Measurements from ENCODE around the gene AKT3. TPM values are rescaled to one million over a fixed set of nuclear protein-coding genes. Genes with fewer than 3 reads are reported as not detected.

Gene AKT3
- total and polyA plus RNA-seq, 3 donors from 2014 or later, result 32.3 to 70.9 (median 61.8) TPM

DNA sequence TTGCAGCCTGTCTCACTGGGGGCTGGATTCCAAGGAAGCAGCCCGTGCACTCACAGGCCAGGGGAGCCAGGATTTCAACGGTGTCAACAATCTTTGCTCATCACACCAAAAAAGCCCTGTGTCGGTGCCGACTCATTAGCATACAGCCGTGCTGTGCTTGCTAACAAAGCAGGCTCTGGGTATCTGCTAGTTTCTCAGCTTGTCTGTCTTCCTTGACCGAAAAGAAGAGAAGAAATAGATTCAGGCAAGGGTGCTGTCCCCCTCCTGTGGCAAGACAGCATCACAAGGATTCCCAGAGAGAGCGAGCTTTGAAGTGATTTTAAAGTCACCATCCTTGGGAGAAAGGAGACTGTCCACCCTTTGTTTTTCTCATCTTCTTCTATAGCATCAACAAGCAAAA lies 379.5 kb downstream of the AKT3 start:
- Histone ChIP-seq H3K36me3 (ENCODE audit: low read depth, missing control alignments) (no peaks in the 10 kb centered on the region), H3K9me3 (no peaks in the 10 kb centered on the region), H3K27me3 (no peaks in the 10 kb centered on the region), H3K4me1 (no peaks in the 10 kb centered on the region), H3K27ac (no peak overlapping the region), H3K4me3 (no peak overlapping the region)
- TF ChIP-seq POLR2A (IDR thresholded peaks at IDR 0.05) (no peak), CTCF (IDR thresholded peaks at IDR 0.05) (no peak)
- DNase-seq, result no peak
- WGBS, 2 donors, result 67 to 84% methylated on average over 7 of the region's 7 CpGs
- intact Hi-C loops (cut with DNase I; ENCODE audit: low total_unique reads), result no loop called here

GRCh38 chr1:243469497-243469896 lies 380.5 kb downstream of the AKT3 start:
- no peak for DNase-seq
- Histone ChIP-seq H3K27me3 (no peaks in the 10 kb centered on the region), H3K4me3 (no peak overlapping the region), H3K36me3 (ENCODE audit: low read depth, missing control alignments) (no peaks in the 10 kb centered on the region), H3K9me3 (no peaks in the 10 kb centered on the region), H3K27ac (no peak overlapping the region), H3K4me1 (no peaks in the 10 kb centered on the region)
- WGBS, 2 donors, result 90 to 91% methylated on average over 3 of the region's 3 CpGs
- TF ChIP-seq POLR2A (IDR thresholded peaks at IDR 0.05) (no peak), CTCF (IDR thresholded peaks at IDR 0.05) (no peak)
- intact Hi-C loops (cut with DNase I; ENCODE audit: low total_unique reads), result no loop called here

DNA sequence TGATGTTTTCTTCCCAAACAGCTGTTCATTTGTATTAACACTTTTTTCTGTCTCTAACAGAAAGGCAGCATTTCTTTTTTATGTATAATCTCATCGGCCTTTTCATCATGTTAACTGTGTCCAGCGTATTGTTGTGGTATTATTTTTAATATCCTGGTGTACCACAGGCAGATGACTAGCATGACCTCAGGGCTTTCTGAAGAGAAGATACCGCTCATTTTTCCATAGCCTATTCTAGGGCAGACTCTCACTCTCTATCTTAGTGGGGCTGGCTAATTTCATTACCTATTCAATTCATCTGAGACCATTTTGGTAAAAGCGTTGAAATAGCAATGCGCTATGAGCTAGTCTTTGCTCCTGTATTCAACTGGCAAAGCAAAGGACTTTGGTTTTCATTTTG lies 384.3 kb downstream of the AKT3 start:
- Histone ChIP-seq H3K9me3 (no peaks in the 10 kb centered on the region), H3K27me3 (no peaks in the 10 kb centered on the region), H3K36me3 (ENCODE audit: low read depth, missing control alignments) (no peaks in the 10 kb centered on the region), H3K4me1 (no peaks in the 10 kb centered on the region), H3K4me3 (no peak overlapping the region), H3K27ac (no peak overlapping the region)
- 74 to 79% methylated on average over 5 of the region's 5 CpGs for WGBS, 2 donors
- no peak for DNase-seq
- no peak for TF ChIP-seq POLR2A (IDR thresholded peaks at IDR 0.05)
- no peak for TF ChIP-seq CTCF (IDR thresholded peaks at IDR 0.05)
- intact Hi-C loops (cut with DNase I; ENCODE audit: low total_unique reads), result no loop called here

DNA sequence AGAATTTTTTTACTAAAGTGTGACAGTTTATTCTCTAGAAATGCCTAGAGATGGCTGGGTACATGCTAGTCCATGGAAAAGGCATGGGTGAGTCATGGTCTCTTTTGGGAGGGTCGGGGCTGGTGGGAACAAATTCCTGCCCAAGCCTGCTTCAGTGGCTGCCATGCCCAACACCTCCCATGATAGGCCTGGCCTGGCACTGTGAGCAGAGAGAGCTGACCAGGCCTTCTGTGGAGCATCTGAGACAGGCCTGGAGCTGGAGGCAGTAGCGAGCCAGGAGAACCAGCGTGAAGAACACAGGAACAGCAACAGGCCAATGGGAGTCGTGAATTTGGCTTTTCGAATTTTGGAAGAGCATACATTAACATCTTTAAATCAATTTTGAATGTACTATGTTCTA lies 385.0 kb downstream of the AKT3 start:
- intact Hi-C loops (cut with DNase I; ENCODE audit: low total_unique reads), result no loop called here
- 92 to 97% methylated on average over 5 of the region's 5 CpGs for WGBS, 2 donors
- Histone ChIP-seq H3K36me3 (ENCODE audit: low read depth, missing control alignments) (no peaks in the 10 kb centered on the region), H3K4me1 (no peaks in the 10 kb centered on the region), H3K27me3 (no peaks in the 10 kb centered on the region), H3K4me3 (no peak overlapping the region), H3K9me3 (no peaks in the 10 kb centered on the region), H3K27ac (no peak overlapping the region)
- no peak for TF ChIP-seq CTCF (IDR thresholded peaks at IDR 0.05)
- TF ChIP-seq POLR2A (IDR thresholded peaks at IDR 0.05), result no peak
- DNase-seq, result no peak

DNA sequence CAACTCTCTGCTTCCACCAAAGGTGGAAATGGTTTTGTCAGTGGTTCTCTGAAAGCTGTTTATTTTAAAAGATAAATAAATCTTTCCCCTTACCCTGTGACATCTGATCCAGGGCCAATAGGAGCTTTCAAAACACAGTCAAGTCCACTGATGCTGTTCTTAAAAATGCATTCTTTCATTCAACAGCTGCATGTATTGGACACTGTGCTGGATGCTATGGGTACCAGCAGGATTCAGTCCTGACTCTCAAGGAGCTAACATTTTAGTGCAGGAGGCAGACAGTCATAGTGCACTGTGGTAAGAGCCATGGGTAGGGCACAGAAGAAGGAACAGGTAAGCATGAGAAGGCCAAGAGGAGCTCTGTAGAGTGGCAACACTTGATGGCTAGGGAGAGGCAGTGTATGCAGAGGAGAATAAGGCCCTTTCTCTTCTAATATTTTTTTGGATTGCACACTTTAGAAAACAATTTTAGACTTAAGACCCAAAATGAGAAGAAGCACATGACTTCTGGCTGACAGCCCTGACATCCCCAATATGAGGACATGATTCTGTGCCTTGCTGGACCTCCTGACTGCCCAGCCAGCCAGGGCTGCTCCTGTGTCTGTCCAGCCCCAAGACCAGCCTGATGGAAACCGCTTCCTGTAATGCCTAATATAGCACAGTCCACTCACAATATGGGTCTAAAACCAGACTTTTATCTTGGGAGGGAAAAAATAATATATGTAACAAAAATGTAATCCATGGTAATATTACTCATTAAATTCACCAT lies 386.9 kb downstream of the AKT3 start:
- Histone ChIP-seq H3K4me3 (no peak overlapping the region), H3K36me3 (ENCODE audit: low read depth, missing control alignments) (no peaks in the 10 kb centered on the region), H3K27ac (no peak overlapping the region), H3K27me3 (no peaks in the 10 kb centered on the region), H3K9me3 (no peaks in the 10 kb centered on the region), H3K4me1 (no peaks in the 10 kb centered on the region)
- TF ChIP-seq POLR2A (IDR thresholded peaks at IDR 0.05) (no peak), CTCF (IDR thresholded peaks at IDR 0.05) (no peak)
- 90 to 100% methylated on average over 1 of the region's 1 CpG for WGBS, 2 donors
- DNase-seq, result no peak
- intact Hi-C loops (cut with DNase I; ENCODE audit: low total_unique reads), result no loop called here
